OCI-LY7 (cell line): ENCODE measurements around the gene PLA2G4E. TPM values are rescaled to one million over a fixed set of nuclear protein-coding genes. Genes with fewer than 3 reads are reported as not detected.

Source experiments
- BruUV-seq: library from RNA; stranded (reverse); fragments of 400-500 nt; replicated peaks from 2 replicates; lab custom pipeline; 2021; lab: Mats Ljungman, UMichigan
- CTCF ChIA-PET: fragments of 300-600 bp; sonication (Branson Sonifier 250); formaldehyde crosslinking; loops from one replicate; lab custom pipeline; 2022; ENCODE audit warnings: antibody characterized with exemption; ENCODE audit not compliant: unreplicated experiment; lab: Charles Lee
- POLR2A ChIA-PET: fragments of 300-600 bp; sonication (Branson Sonifier 250); formaldehyde crosslinking; loops from one replicate; lab custom pipeline; 2022; ENCODE audit warnings: antibody characterized with exemption; lab: Charles Lee
- DNase-seq: peaks from one replicate; pipeline ENCODE4 v3.0.0-alpha.2; 2015; ENCODE audit warnings: low spot score
- H2AFZ ChIP-seq: fragments of 200-600 bp; sonication (generic), shearing (Covaris generic); 2 replicates; pipeline ENCODE4 v1.6.1; 2014; ENCODE audit warnings: mild to moderate bottlenecking, antibody characterized with exemption, low read length, moderate library complexity
- H3K27ac ChIP-seq: fragments of 200-600 bp; sonication (generic); 2 replicates; pipeline ENCODE4 v1.5.1; 2014; ENCODE audit warnings: mixed run types, low read depth, mild to moderate bottlenecking, moderate library complexity, low read length, inconsistent platforms; ENCODE audit not compliant: poor library complexity, severe bottlenecking
- H3K36me3 ChIP-seq: fragments of 200-600 bp; sonication (generic); 2 replicates; pipeline ENCODE4 v1.6.1; 2014; ENCODE audit warnings: mild to moderate bottlenecking, antibody characterized with exemption, low read length, moderate library complexity, mixed read lengths; ENCODE audit not compliant: insufficient read depth
- H3K4me1 ChIP-seq: fragments of 200-600 bp; sonication (generic); 2 replicates; pipeline ENCODE4 v1.5.1; 2014; ENCODE audit warnings: mild to moderate bottlenecking, low read length; ENCODE audit not compliant: insufficient read depth, poor library complexity, severe bottlenecking
- H3K4me2 ChIP-seq: fragments of 200-600 bp; sonication (generic); 2 replicates; pipeline ENCODE4 v1.6.1; 2014; ENCODE audit warnings: mild to moderate bottlenecking, low read length
- H3K4me3 ChIP-seq: fragments of 200-600 bp; sonication (generic); 2 replicates; pipeline ENCODE4 v1.5.1; 2014; ENCODE audit warnings: mild to moderate bottlenecking, low read depth, low read length; ENCODE audit not compliant: poor library complexity, severe bottlenecking
- H3K79me2 ChIP-seq: fragments of 200-600 bp; sonication (generic); 2 replicates; pipeline ENCODE4 v1.6.1; 2016; ENCODE audit warnings: low read depth, mild to moderate bottlenecking, low read length, moderate library complexity, mixed read lengths; ENCODE audit not compliant: insufficient read depth
- H3K9me2 ChIP-seq: fragments of 200-600 bp; sonication (generic); 2 replicates; pipeline ENCODE4 v1.6.1; 2016; ENCODE audit warnings: mild to moderate bottlenecking, low read length, mixed read lengths; ENCODE audit not compliant: insufficient read depth
- H3K9me3 ChIP-seq: fragments of 200-600 bp; sonication (generic); 2 replicates; pipeline ENCODE4 v1.6.1; 2014; ENCODE audit warnings: mild to moderate bottlenecking, mixed run types, low read length, mixed read lengths
- H4K20me1 ChIP-seq: fragments of 200-600 bp; sonication (generic); 2 replicates; pipeline ENCODE4 v1.6.1; 2014; ENCODE audit warnings: mild to moderate bottlenecking, antibody characterized with exemption, low read length, moderate library complexity, mixed read lengths; ENCODE audit not compliant: insufficient read depth
- EZH2phosphoT487 ChIP-seq: fragments of 200-600 bp; sonication (generic); IDR thresholded peaks from 2 replicates; pipeline ENCODE4 v1.6.1; 2018; ENCODE audit warnings: low read depth, borderline replicate concordance, mild to moderate bottlenecking, mixed run types, antibody characterized with exemption, low read length, moderate library complexity, mixed read lengths
- intact Hi-C: fragments of 100-400 bp; cut with micrococcal nuclease; formaldehyde crosslinking; loops from one replicate; pipeline ENCODE4 v1.10.0; 2022; ENCODE audit not compliant: unreplicated experiment
- total RNA-seq, 2 experiments: library from RNA; depleted of rRNA in 1 of 2; stranded (reverse); fragments of >200 nt in 1 of 2; shearing (Covaris generic) in 1 of 2; gene quantifications; 2 replicates each; pipeline ENCODE4 v1.2.3, GENCODE V29; 2014 to 2022
- TF ChIP-seq, protein P1 (sequence below): fragments of 200-600 bp; sonication (generic); conservative IDR thresholded peaks from 2 replicates; pipeline ENCODE4 v1.5.1; 2014; ENCODE audit warnings: mild to moderate bottlenecking, antibody characterized with exemption, low read length, moderate library complexity, mixed read lengths

PLA2G4E gene
- total RNA-seq, 2 experiments from 2014 or later = not detected

- peaks cover 28% of the 10 kb centered on the region for H3K4me1 ChIP-seq
- no peaks in the 10 kb centered on the region for H4K20me1 ChIP-seq
- peaks cover 6% of the 10 kb centered on the region; the same call in 1 of the 2 replicates for H3K9me3 ChIP-seq
- CTCF ChIA-PET = no interaction called here
- H3K79me2 ChIP-seq = no peaks in the 10 kb centered on the region
- DNase-seq = peak; percentile 5
- peak overlapping the region; percentile 71 for H3K4me2 ChIP-seq
- no peaks in the 10 kb centered on the region for H3K9me2 ChIP-seq
- H3K4me3 ChIP-seq = peak overlapping the region; percentile 42
- H3K36me3 ChIP-seq = no peaks in the 10 kb centered on the region
- peak overlapping the region; percentile 19 for H3K27ac ChIP-seq
- TF ChIP-seq EZH2phosphoT487 = no peak
- TF ChIP-seq, protein P1, sequence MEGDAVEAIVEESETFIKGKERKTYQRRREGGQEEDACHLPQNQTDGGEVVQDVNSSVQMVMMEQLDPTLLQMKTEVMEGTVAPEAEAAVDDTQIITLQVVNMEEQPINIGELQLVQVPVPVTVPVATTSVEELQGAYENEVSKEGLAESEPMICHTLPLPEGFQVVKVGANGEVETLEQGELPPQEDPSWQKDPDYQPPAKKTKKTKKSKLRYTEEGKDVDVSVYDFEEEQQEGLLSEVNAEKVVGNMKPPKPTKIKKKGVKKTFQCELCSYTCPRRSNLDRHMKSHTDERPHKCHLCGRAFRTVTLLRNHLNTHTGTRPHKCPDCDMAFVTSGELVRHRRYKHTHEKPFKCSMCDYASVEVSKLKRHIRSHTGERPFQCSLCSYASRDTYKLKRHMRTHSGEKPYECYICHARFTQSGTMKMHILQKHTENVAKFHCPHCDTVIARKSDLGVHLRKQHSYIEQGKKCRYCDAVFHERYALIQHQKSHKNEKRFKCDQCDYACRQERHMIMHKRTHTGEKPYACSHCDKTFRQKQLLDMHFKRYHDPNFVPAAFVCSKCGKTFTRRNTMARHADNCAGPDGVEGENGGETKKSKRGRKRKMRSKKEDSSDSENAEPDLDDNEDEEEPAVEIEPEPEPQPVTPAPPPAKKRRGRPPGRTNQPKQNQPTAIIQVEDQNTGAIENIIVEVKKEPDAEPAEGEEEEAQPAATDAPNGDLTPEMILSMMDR = no peak
- POLR2A ChIA-PET = interaction anchor here (1.2 kb wide), 1 partner anchor 17 kb away, joined by 8 read pairs; no protein-coding TSS in a partner anchor
- peak overlapping the region; percentile 72; the same call in 1 of the 2 replicates for H2AFZ ChIP-seq
- BruUV-seq = no TSS peak
- intact Hi-C loops = no loop called here
Observed at GRCh38 chr15:42034628-42035434, 14.0 kb upstream of the PLA2G4E start.

DNA sequence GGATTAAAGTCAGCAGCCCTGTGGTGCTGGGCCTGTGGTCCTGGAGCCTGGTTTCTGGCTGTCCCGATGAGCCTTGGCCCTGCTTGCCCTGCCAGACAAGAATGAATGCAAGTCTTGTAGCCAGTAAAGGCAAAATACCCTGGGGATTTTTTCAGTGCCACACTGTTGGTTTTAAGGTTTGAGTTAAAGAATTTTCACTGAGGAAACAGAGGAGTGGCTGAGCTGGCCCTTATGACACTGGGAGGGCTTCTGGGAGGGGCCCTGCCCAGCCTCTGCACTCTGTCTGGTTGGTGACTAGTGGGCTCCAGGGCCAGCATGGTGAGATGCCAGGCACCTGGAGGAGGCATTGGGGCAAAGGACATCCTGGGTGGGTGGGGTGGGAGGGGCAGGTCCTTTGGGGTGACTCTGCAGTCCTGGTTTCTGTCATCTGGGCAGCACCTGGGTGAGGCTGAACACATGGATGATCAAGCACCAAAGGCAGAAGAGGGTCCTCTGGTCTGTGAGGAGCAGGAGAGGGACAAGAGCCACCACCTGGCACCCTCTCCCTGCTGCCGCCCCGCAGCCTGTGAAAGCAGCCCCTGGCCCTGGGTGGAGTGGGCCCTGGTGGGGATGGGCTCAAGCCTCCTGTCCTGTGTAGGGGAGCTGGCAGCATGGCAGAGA lies 12.5 kb upstream of the PLA2G4E start:
- Histone ChIP-seq H3K9me2 (no peaks in the 10 kb centered on the region), H2AFZ (no peak overlapping the region), H3K4me2 (no peak overlapping the region), H3K4me3 (no peak overlapping the region), H3K36me3 (no peaks in the 10 kb centered on the region), H3K9me3 (peaks cover 6% of the 10 kb centered on the region; the same call in 1 of the 2 replicates), H3K4me1 (peaks cover 28% of the 10 kb centered on the region), H3K79me2 (no peaks in the 10 kb centered on the region), H4K20me1 (no peaks in the 10 kb centered on the region), H3K27ac (no peak overlapping the region)
- no TSS peak for BruUV-seq
- ChIA-PET POLR2A (no interaction called here), CTCF (no interaction called here)
- no peak for TF ChIP-seq EZH2phosphoT487
- TF ChIP-seq, protein P1 = no peak
- no peak for DNase-seq
- intact Hi-C loops = no loop called here
